ENCODE measurements around the gene RGS11.

Gene RGS11

DNA sequence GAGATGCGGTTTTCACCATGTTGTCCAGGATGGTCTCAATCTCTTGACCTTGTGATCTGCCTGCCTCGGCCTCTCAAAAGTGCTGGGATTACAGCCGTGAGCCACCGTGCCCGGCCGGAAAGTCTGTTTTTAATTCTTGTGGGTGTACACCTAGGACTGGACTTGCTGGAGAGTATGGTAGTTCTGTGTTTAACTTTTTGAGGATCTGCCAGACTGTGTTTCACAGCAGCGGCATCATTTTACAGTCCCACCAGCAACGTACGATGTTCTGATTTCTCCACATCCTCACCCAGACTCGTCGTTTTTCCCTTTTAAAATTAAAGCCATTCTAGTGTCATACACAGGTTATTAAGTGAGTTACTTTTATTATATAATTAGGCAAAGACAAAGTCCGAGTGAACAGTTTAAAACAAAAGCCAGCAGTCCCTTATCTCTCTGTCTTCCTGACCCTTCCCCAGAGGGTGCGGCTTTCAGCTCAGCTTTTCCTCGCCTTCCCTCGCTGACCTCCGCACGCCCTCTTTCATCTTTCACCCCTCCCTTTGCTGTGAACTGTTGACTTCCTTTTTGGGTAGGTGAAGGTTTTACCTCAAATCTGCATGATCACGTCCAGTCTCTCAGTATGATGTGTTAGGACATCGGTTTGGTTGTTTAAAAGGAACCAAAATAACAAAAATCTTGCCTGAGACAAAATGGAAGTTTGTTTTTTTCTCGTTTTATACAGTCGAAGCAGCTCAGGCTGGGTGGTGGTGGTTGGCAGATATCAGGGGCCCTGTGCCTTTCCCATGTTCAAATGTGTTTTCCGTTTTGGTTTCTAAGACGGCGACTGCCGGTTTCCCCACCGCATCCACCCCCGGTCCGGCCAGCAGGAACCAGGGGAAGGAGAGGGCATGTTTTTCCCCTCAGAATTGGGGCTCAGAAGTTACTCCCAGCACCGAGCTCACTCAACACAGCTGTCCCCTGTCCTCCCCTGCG is 23.1 kb downstream of the RGS11 start:
- no peak for TF ChIP-seq ISL1 (CRISPR knock-in tag; IDR thresholded peaks at IDR 0.05)
- no peak for TF ChIP-seq POU6F1 (CRISPR knock-in tag; IDR thresholded peaks at IDR 0.05; ENCODE audit: borderline replicate concordance, low read depth)
- no peak for TF ChIP-seq GLIS3 (CRISPR knock-in tag; IDR thresholded peaks at IDR 0.05)
- TF ChIP-seq ZNF8 (CRISPR knock-in tag; IDR thresholded peaks at IDR 0.05) = no peak
- no peak for TF ChIP-seq ZC3H10 (CRISPR knock-in tag; IDR thresholded peaks at IDR 0.05)
- no peak for TF ChIP-seq BACH2 (CRISPR knock-in tag; IDR thresholded peaks at IDR 0.05; ENCODE audit: borderline replicate concordance)
- TF ChIP-seq, protein P1, sequence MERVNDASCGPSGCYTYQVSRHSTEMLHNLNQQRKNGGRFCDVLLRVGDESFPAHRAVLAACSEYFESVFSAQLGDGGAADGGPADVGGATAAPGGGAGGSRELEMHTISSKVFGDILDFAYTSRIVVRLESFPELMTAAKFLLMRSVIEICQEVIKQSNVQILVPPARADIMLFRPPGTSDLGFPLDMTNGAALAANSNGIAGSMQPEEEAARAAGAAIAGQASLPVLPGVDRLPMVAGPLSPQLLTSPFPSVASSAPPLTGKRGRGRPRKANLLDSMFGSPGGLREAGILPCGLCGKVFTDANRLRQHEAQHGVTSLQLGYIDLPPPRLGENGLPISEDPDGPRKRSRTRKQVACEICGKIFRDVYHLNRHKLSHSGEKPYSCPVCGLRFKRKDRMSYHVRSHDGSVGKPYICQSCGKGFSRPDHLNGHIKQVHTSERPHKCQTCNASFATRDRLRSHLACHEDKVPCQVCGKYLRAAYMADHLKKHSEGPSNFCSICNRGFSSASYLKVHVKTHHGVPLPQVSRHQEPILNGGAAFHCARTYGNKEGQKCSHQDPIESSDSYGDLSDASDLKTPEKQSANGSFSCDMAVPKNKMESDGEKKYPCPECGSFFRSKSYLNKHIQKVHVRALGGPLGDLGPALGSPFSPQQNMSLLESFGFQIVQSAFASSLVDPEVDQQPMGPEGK (CRISPR knock-in tag; IDR thresholded peaks at IDR 0.05; ENCODE audit: borderline replicate concordance) = no peak
- TF ChIP-seq, protein P2, sequence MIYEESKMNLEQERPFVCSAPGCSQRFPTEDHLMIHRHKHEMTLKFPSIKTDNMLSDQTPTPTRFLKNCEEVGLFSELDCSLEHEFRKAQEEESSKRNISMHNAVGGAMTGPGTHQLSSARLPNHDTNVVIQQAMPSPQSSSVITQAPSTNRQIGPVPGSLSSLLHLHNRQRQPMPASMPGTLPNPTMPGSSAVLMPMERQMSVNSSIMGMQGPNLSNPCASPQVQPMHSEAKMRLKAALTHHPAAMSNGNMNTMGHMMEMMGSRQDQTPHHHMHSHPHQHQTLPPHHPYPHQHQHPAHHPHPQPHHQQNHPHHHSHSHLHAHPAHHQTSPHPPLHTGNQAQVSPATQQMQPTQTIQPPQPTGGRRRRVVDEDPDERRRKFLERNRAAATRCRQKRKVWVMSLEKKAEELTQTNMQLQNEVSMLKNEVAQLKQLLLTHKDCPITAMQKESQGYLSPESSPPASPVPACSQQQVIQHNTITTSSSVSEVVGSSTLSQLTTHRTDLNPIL (CRISPR knock-in tag; IDR thresholded peaks at IDR 0.05; ENCODE audit: low read depth) = no peak
- no peak for TF ChIP-seq CSDC2 (CRISPR knock-in tag; IDR thresholded peaks at IDR 0.05)
- no peak for ATAC-seq

DNA sequence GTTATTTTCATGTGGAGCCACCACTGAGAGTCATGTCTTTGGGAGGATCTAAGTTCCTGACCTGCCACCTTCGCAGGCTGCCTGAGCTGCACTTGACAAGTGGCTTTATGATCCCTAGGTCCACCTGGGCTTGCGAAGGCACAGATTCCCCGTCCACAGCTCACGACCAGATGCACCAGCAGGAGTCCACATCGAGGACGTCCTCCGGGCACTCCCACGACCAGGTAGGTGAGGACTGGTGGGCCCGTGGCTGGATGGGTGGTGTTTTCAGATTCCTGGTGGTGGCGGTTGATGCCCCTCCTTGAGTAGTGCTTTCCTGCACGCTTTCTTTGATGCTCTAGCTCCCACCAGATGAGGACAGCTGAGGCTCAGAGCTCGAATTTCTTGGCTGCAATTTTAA is 26.3 kb downstream of the RGS11 start:
- TF ChIP-seq CSDC2 (CRISPR knock-in tag; IDR thresholded peaks at IDR 0.05) = no peak
- TF ChIP-seq, protein P2 (CRISPR knock-in tag; IDR thresholded peaks at IDR 0.05; ENCODE audit: low read depth) = no peak
- no peak for TF ChIP-seq POU6F1 (CRISPR knock-in tag; IDR thresholded peaks at IDR 0.05; ENCODE audit: borderline replicate concordance, low read depth)
- no peak for TF ChIP-seq ISL1 (CRISPR knock-in tag; IDR thresholded peaks at IDR 0.05)
- no peak for TF ChIP-seq TOX (CRISPR knock-in tag; IDR thresholded peaks at IDR 0.05; ENCODE audit: borderline replicate concordance)
- TF ChIP-seq ZNF565 (CRISPR knock-in tag; conservative IDR thresholded peaks at IDR 0.05; ENCODE audit: low read depth) = no peak
- TF ChIP-seq BACH2 (CRISPR knock-in tag; IDR thresholded peaks at IDR 0.05; ENCODE audit: borderline replicate concordance) = no peak
- ATAC-seq = no peak

DNA sequence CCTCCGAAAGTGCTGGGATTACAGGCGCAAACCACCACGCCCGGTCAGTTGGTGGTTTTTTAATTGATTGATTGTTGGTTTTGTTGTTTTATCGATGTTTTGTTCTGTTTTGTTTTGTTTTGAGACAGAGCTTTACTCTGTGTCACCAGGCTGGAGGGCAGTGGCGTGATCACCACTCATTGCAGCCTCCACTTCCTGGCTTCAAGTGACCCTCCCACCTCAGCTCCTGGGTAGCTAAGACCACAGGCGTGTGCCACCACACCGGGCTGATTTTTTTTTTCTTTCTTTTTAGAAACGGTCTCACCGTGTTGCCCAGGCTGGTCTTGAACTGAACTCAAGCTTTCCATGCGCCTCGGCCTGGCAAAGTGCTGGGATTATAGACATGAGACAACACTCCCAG is 28.7 kb downstream of the RGS11 start:
- ATAC-seq = no peak
- TF ChIP-seq TOX (CRISPR knock-in tag; IDR thresholded peaks at IDR 0.05; ENCODE audit: borderline replicate concordance) (no peak), RARB (CRISPR knock-in tag; IDR thresholded peaks at IDR 0.05) (no peak), PPARA (CRISPR knock-in tag; IDR thresholded peaks at IDR 0.05; ENCODE audit: borderline replicate concordance) (no peak), ZNF565 (CRISPR knock-in tag; conservative IDR thresholded peaks at IDR 0.05; ENCODE audit: low read depth) (no peak), SNAI2 (CRISPR knock-in tag; IDR thresholded peaks at IDR 0.05) (no peak), ISL1 (CRISPR knock-in tag; IDR thresholded peaks at IDR 0.05) (no peak), OSR1 (CRISPR knock-in tag; IDR thresholded peaks at IDR 0.05) (no peak), ZNF70 (CRISPR knock-in tag; IDR thresholded peaks at IDR 0.05) (no peak), ARNTL (CRISPR knock-in tag; IDR thresholded peaks at IDR 0.05; ENCODE audit: borderline replicate concordance, low read depth) (no peak), ZFP30 (CRISPR knock-in tag; IDR thresholded peaks at IDR 0.05) (no peak), ZC3H10 (CRISPR knock-in tag; IDR thresholded peaks at IDR 0.05) (no peak), BACH2 (CRISPR knock-in tag; IDR thresholded peaks at IDR 0.05; ENCODE audit: borderline replicate concordance) (no peak), POU6F1 (CRISPR knock-in tag; IDR thresholded peaks at IDR 0.05; ENCODE audit: borderline replicate concordance, low read depth) (no peak), ZNF8 (CRISPR knock-in tag; IDR thresholded peaks at IDR 0.05) (no peak)
- TF ChIP-seq, protein P2 (CRISPR knock-in tag; IDR thresholded peaks at IDR 0.05; ENCODE audit: low read depth) = no peak
- TF ChIP-seq, protein P3, sequence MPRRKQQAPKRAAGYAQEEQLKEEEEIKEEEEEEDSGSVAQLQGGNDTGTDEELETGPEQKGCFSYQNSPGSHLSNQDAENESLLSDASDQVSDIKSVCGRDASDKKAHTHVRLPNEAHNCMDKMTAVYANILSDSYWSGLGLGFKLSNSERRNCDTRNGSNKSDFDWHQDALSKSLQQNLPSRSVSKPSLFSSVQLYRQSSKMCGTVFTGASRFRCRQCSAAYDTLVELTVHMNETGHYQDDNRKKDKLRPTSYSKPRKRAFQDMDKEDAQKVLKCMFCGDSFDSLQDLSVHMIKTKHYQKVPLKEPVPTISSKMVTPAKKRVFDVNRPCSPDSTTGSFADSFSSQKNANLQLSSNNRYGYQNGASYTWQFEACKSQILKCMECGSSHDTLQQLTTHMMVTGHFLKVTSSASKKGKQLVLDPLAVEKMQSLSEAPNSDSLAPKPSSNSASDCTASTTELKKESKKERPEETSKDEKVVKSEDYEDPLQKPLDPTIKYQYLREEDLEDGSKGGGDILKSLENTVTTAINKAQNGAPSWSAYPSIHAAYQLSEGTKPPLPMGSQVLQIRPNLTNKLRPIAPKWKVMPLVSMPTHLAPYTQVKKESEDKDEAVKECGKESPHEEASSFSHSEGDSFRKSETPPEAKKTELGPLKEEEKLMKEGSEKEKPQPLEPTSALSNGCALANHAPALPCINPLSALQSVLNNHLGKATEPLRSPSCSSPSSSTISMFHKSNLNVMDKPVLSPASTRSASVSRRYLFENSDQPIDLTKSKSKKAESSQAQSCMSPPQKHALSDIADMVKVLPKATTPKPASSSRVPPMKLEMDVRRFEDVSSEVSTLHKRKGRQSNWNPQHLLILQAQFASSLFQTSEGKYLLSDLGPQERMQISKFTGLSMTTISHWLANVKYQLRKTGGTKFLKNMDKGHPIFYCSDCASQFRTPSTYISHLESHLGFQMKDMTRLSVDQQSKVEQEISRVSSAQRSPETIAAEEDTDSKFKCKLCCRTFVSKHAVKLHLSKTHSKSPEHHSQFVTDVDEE (CRISPR knock-in tag; IDR thresholded peaks at IDR 0.05) = no peak
